Right atrium auricular region (tissue), 2 donors: ENCODE results near the gene MAD2L1BP. TPM values are rescaled to one million over a fixed set of nuclear protein-coding genes. Genes with fewer than 3 reads are reported as not detected.

Source experiments
- DNase-seq: peaks from one replicate; pipeline ENCODE4 v3.0.0-alpha.2; 2019; ENCODE audit warnings: low spot score
- H3K27ac ChIP-seq, 2 donors: fragments of 200-600 bp; sonication (generic); 1 replicate in 1 of 2; 2 replicates in 1 of 2; pipeline ENCODE4 v1.5.1; 2016 to 2019
- H3K27me3 ChIP-seq, 2 donors: fragments of 200-600 bp; sonication (generic); one replicate each; pipeline versions ENCODE4 v1.5.1 to v1.6.0; 2017 to 2019
- H3K36me3 ChIP-seq: fragments of 200-600 bp; sonication (generic); one replicate; pipeline ENCODE4 v1.5.1; 2016
- H3K4me1 ChIP-seq, 2 donors: fragments of 200-600 bp; sonication (generic); one replicate each; pipeline versions ENCODE4 v1.5.1 to v1.6.0; 2017 to 2019
- H3K4me3 ChIP-seq, 2 donors: fragments of 200-600 bp; sonication (generic); 1 replicate in 1 of 2; 2 replicates in 1 of 2; pipeline ENCODE4 v1.5.1; 2017 to 2019; ENCODE audit warnings: mild to moderate bottlenecking in 1 of 2, moderate library complexity in 1 of 2
- H3K9me3 ChIP-seq, 2 donors: fragments of 200-600 bp; sonication (generic); one replicate each; pipeline ENCODE4 v1.5.1; 2019
- CTCF ChIP-seq, 2 donors: fragments of 200-600 bp; sonication (generic); IDR thresholded peaks; one replicate each; pipeline ENCODE4 v1.5.1; 2019; ENCODE audit warnings: antibody characterized with exemption in 2 of 2
- total RNA-seq, 2 donors: library from RNA; depleted of rRNA; stranded (reverse); fragments of >200 nt; gene quantifications; one replicate each; pipeline ENCODE4 v1.1.0, GENCODE V29; 2016

Gene MAD2L1BP
- total RNA-seq, 2 donors from 2014 or later = 22.8 to 28.2 TPM

- H3K27ac ChIP-seq = no peak overlapping the region
- H3K27me3 ChIP-seq = no peaks in the 10 kb centered on the region
- peaks cover 0 to 8% of the 10 kb centered on the region in 2 donors for H3K4me1 ChIP-seq
- H3K9me3 ChIP-seq = no peaks in the 10 kb centered on the region
- TF ChIP-seq CTCF (IDR thresholded peaks at IDR 0.05) = no peak
- no peak overlapping the region for H3K4me3 ChIP-seq
- DNase-seq = no peak
- peaks cover 69% of the 10 kb centered on the region for H3K36me3 ChIP-seq
These were observed 42.1 kb downstream of the MAD2L1BP start for GRCh38 chr6:43677759-43678158.

- H3K9me3 ChIP-seq = no peaks in the 10 kb centered on the region
- peaks cover 0 to 8% of the 10 kb centered on the region in 2 donors for H3K4me1 ChIP-seq
- H3K36me3 ChIP-seq = peaks cover 65% of the 10 kb centered on the region
- H3K27ac ChIP-seq = no peak overlapping the region
- DNase-seq = no peak
- TF ChIP-seq CTCF (IDR thresholded peaks at IDR 0.05) = no peak
- H3K4me3 ChIP-seq = no peak overlapping the region
- no peaks in the 10 kb centered on the region for H3K27me3 ChIP-seq
These were observed 42.7 kb downstream of the MAD2L1BP start for GRCh38 chr6:43678341-43678740.

GRCh38 chr6:43679057-43679456, 43.4 kb downstream of the MAD2L1BP start:
- Histone ChIP-seq H3K27ac (no peak overlapping the region), H3K4me1 (peaks cover 0 to 8% of the 10 kb centered on the region in 2 donors), H3K9me3 (no peaks in the 10 kb centered on the region), H3K27me3 (no peaks in the 10 kb centered on the region), H3K4me3 (no peak overlapping the region), H3K36me3 (peaks cover 58% of the 10 kb centered on the region)
- no peak for TF ChIP-seq CTCF (IDR thresholded peaks at IDR 0.05)
- no peak for DNase-seq

GRCh38 chr6:43680308-43681200, 44.9 kb downstream of the MAD2L1BP start:
- Histone ChIP-seq H3K36me3 (peaks cover 43% of the 10 kb centered on the region), H3K9me3 (no peaks in the 10 kb centered on the region), H3K4me3 (no peak overlapping the region), H3K27ac (peak overlapping the region in 1 of 2 donors; percentile 2), H3K27me3 (no peaks in the 10 kb centered on the region), H3K4me1 (peaks cover 0 to 12% of the 10 kb centered on the region in 2 donors)
- no peak for TF ChIP-seq CTCF (IDR thresholded peaks at IDR 0.05)
- DNase-seq = no peak

GRCh38 chr6:43681303-43681702, 45.7 kb downstream of the MAD2L1BP start:
- H3K9me3 ChIP-seq = no peaks in the 10 kb centered on the region
- peak overlapping the region in 1 of 2 donors; percentile 18 for H3K27ac ChIP-seq
- no peaks in the 10 kb centered on the region for H3K27me3 ChIP-seq
- H3K36me3 ChIP-seq = peaks cover 36% of the 10 kb centered on the region
- DNase-seq = no peak
- TF ChIP-seq CTCF (IDR thresholded peaks at IDR 0.05) = no peak
- peaks cover 0 to 14% of the 10 kb centered on the region in 2 donors for H3K4me1 ChIP-seq
- no peak overlapping the region for H3K4me3 ChIP-seq
